Liver (tissue), 3 donors: Measurements from ENCODE around the gene KCNQ5.

Source experiments
- ATF3 ChIP-seq: IDR thresholded peaks from 2 replicates; pipeline ENCODE4 v1.6.1; 2016; ENCODE audit warnings: antibody characterized with exemption
- CTCF ChIP-seq: fragments of 150-350 bp; IDR thresholded peaks from 2 replicates; pipeline ENCODE4 v1.5.1; 2017; ENCODE audit warnings: improper control_type of control experiment, low read depth, low read length; ENCODE audit not compliant: missing input control
- GABPA ChIP-seq, 2 donors: IDR thresholded peaks in 1 of 2; conservative IDR thresholded peaks in 1 of 2; 2 replicates each; pipeline ENCODE4 v1.6.1; 2016; ENCODE audit warnings: antibody characterized with exemption in 2 of 2, mild to moderate bottlenecking in 1 of 2, moderate library complexity in 1 of 2
- JUND ChIP-seq, 2 donors: IDR thresholded peaks; 2 replicates each; pipeline ENCODE4 v1.6.1; 2016; ENCODE audit warnings: antibody characterized with exemption in 2 of 2
- MAX ChIP-seq: IDR thresholded peaks from 2 replicates; pipeline ENCODE4 v1.6.1; 2016; ENCODE audit warnings: antibody characterized with exemption
- RAD21 ChIP-seq, 2 donors: IDR thresholded peaks; 2 replicates each; pipeline ENCODE4 v1.6.1; 2016; ENCODE audit warnings: antibody characterized with exemption in 2 of 2, mild to moderate bottlenecking in 2 of 2
- REST ChIP-seq: IDR thresholded peaks from 2 replicates; pipeline ENCODE4 v1.6.1; 2016; ENCODE audit warnings: antibody characterized with exemption, mild to moderate bottlenecking
- RXRA ChIP-seq, 2 donors: IDR thresholded peaks; 2 replicates each; pipeline ENCODE4 v1.6.1; 2017 to 2018; ENCODE audit warnings: antibody characterized with exemption in 2 of 2, mild to moderate bottlenecking in 1 of 2
- SP1 ChIP-seq: IDR thresholded peaks from 2 replicates; pipeline ENCODE4 v1.6.1; 2018; ENCODE audit warnings: antibody characterized with exemption, mild to moderate bottlenecking
- TAF1 ChIP-seq: conservative IDR thresholded peaks from 2 replicates; pipeline ENCODE4 v1.6.1; 2016; ENCODE audit warnings: antibody characterized with exemption, mild to moderate bottlenecking
- YY1 ChIP-seq: IDR thresholded peaks from 2 replicates; pipeline ENCODE4 v1.6.1; 2016; ENCODE audit warnings: antibody characterized with exemption, mild to moderate bottlenecking
- ZBTB33 ChIP-seq: IDR thresholded peaks from 2 replicates; pipeline ENCODE4 v1.6.1; 2016; ENCODE audit warnings: antibody characterized with exemption
- donor health status: healthy.
- donor health status: healthy.

GRCh38 chr6:72643214-72643613, 21.4 kb downstream of the KCNQ5 start:
- no peak for TF ChIP-seq CTCF
- no peak for TF ChIP-seq ZBTB33
- TF ChIP-seq JUND (IDR thresholded peaks at IDR 0.05): no peak
- no peak for TF ChIP-seq MAX
- no peak for TF ChIP-seq ATF3
- TF ChIP-seq SP1: no peak
- TF ChIP-seq RXRA (IDR thresholded peaks at IDR 0.05): no peak
- TF ChIP-seq TAF1: no peak
- TF ChIP-seq REST: no peak
- no peak for TF ChIP-seq YY1
- TF ChIP-seq RAD21 (IDR thresholded peaks at IDR 0.05): no peak
- TF ChIP-seq GABPA (IDR thresholded peaks at IDR 0.05 in 1 of 2, conservative IDR thresholded peaks at IDR 0.05 in 1 of 2): no peak
